DND-41 (cell line): ENCODE results near the gene NME7.

Source experiments
- ATAC-seq: fragments of 200-7000 bp; cut with Tn5 transposase; 3 replicates; pipeline ENCODE4 v1.9.1; 2021; ENCODE audit warnings: low read depth; ENCODE audit not compliant: insufficient read depth
- DNase-seq: peaks from one replicate; pipeline ENCODE4 v3.0.0-alpha.2; 2020
- H2AFZ ChIP-seq: 2 replicates; pipeline ENCODE4 v1.6.0; 2012; ENCODE audit warnings: low read depth, low read length
- H3K27ac ChIP-seq: 2 replicates; pipeline ENCODE4 v1.5.1; 2012; ENCODE audit warnings: low read length, inconsistent platforms
- H3K27me3 ChIP-seq: fragments of 200-600 bp; sonication (generic); 2 replicates; pipeline ENCODE4 v1.6.0; 2012; ENCODE audit warnings: low read length, mild to moderate bottlenecking, inconsistent platforms; ENCODE audit not compliant: insufficient read depth, poor library complexity
- H3K36me3 ChIP-seq: 2 replicates; pipeline ENCODE4 v1.5.1; 2012; ENCODE audit warnings: low read length, inconsistent platforms; ENCODE audit not compliant: insufficient read depth
- H3K4me1 ChIP-seq: 2 replicates; pipeline ENCODE4 v1.5.1; 2012; ENCODE audit warnings: mild to moderate bottlenecking, low read length; ENCODE audit not compliant: insufficient read depth
- H3K4me2 ChIP-seq: 2 replicates; pipeline ENCODE4 v1.6.0; 2012; ENCODE audit warnings: mild to moderate bottlenecking, moderate library complexity, low read length, inconsistent platforms; ENCODE audit not compliant: insufficient read depth
- H3K4me3 ChIP-seq, 2 experiments: fragments of 200-600 bp in 1 of 2; shearing (Covaris generic) in 1 of 2; 2 replicates each; pipeline ENCODE4 v1.5.1; 2012 to 2016; ENCODE audit warnings: inconsistent platforms in 2 of 2, low read length in 2 of 2, mild to moderate bottlenecking in 2 of 2, low read depth in 1 of 2, moderate library complexity in 1 of 2
- H3K79me2 ChIP-seq: 2 replicates; pipeline ENCODE4 v1.6.0; 2012; ENCODE audit warnings: low read length, inconsistent platforms; ENCODE audit not compliant: insufficient read depth
- H3K9ac ChIP-seq: 2 replicates; pipeline ENCODE4 v1.6.0; 2012; ENCODE audit warnings: low read depth, mild to moderate bottlenecking, inconsistent platforms, low read length, moderate library complexity
- H3K9me3 ChIP-seq: 2 replicates; pipeline ENCODE4 v1.5.1; 2012; ENCODE audit warnings: low read length, moderate library complexity, mild to moderate bottlenecking, inconsistent platforms; ENCODE audit not compliant: insufficient read depth, severe bottlenecking
- H4K20me1 ChIP-seq: 2 replicates; pipeline ENCODE4 v1.6.0; 2012; ENCODE audit warnings: low read length; ENCODE audit not compliant: insufficient read depth
- CTCF ChIP-seq: IDR thresholded peaks from 2 replicates; pipeline ENCODE4 v1.5.1; 2012; ENCODE audit warnings: borderline replicate concordance, low read length, moderate library complexity, mild to moderate bottlenecking; ENCODE audit not compliant: poor library complexity, severe bottlenecking; ENCODE audit errors: extremely low read depth
- EZH2 ChIP-seq: IDR thresholded peaks from 3 replicates; pipeline ENCODE4 v1.6.1; 2012; ENCODE audit warnings: borderline replicate concordance, low read depth, mild to moderate bottlenecking, moderate library complexity, low read length, inconsistent platforms; ENCODE audit not compliant: severe bottlenecking

NME7 gene

GRCh38 chr1:169201084-169201619, 166.4 kb downstream of the NME7 start:
- Histone ChIP-seq H3K4me2 (no peak overlapping the region), H2AFZ (no peak overlapping the region), H4K20me1 (no peaks in the 10 kb centered on the region), H3K4me1 (no peaks in the 10 kb centered on the region), H3K9ac (no peak overlapping the region), H3K36me3 (no peaks in the 10 kb centered on the region), H3K27me3 (no peaks in the 10 kb centered on the region), H3K4me3 (no peak overlapping the region), H3K79me2 (no peaks in the 10 kb centered on the region), H3K9me3 (no peaks in the 10 kb centered on the region), H3K27ac (no peak overlapping the region)
- DNase-seq (no peak), ATAC-seq (no peak)
- TF ChIP-seq EZH2 (no peak), CTCF (no peak)

- Histone ChIP-seq H3K36me3 (no peaks in the 10 kb centered on the region), H4K20me1 (no peaks in the 10 kb centered on the region), H3K79me2 (no peaks in the 10 kb centered on the region), H2AFZ (no peak overlapping the region), H3K27me3 (no peaks in the 10 kb centered on the region), H3K9ac (no peak overlapping the region), H3K4me3 (no peak overlapping the region), H3K27ac (no peak overlapping the region), H3K9me3 (no peaks in the 10 kb centered on the region), H3K4me1 (no peaks in the 10 kb centered on the region), H3K4me2 (no peak overlapping the region)
- DNase-seq (no peak), ATAC-seq (no peak)
- TF ChIP-seq EZH2 = no peak
- TF ChIP-seq CTCF = no peak
These were observed 167.3 kb downstream of the NME7 start for GRCh38 chr1:169200319-169200718.

- TF ChIP-seq CTCF (no peak), EZH2 (no peak)
- H3K9me3 ChIP-seq = no peaks in the 10 kb centered on the region
- DNase-seq = no peak
These were observed 171.0 kb downstream of the NME7 start for GRCh38 chr1:169196581-169196980.

GRCh38 chr1:169196161-169196560, 171.4 kb downstream of the NME7 start:
- Histone ChIP-seq H3K4me1 (no peaks in the 10 kb centered on the region), H2AFZ (no peak overlapping the region), H3K79me2 (no peaks in the 10 kb centered on the region), H3K4me3 (no peak overlapping the region), H4K20me1 (no peaks in the 10 kb centered on the region), H3K27ac (no peak overlapping the region), H3K36me3 (no peaks in the 10 kb centered on the region), H3K4me2 (no peak overlapping the region), H3K9me3 (no peaks in the 10 kb centered on the region), H3K9ac (no peak overlapping the region), H3K27me3 (no peaks in the 10 kb centered on the region)
- no peak for ATAC-seq
- DNase-seq = no peak
- TF ChIP-seq EZH2 (no peak), CTCF (no peak)

More at GRCh38 chr1:169196581-169196980, 171.0 kb downstream of the NME7 start:
- no peak for ATAC-seq
- no peak overlapping the region for H3K4me3 ChIP-seq
- no peak overlapping the region for H2AFZ ChIP-seq
- H3K9ac ChIP-seq = no peak overlapping the region
- no peak overlapping the region for H3K4me2 ChIP-seq
- no peaks in the 10 kb centered on the region for H3K27me3 ChIP-seq
- no peaks in the 10 kb centered on the region for H3K36me3 ChIP-seq
- H4K20me1 ChIP-seq = no peaks in the 10 kb centered on the region
- no peak overlapping the region for H3K27ac ChIP-seq
- no peaks in the 10 kb centered on the region for H3K4me1 ChIP-seq
- no peaks in the 10 kb centered on the region for H3K79me2 ChIP-seq
